Measurements from ENCODE around the gene OR2V1.
"Not testable (repeated sequence)": the region's sequence is repeated elsewhere in the genome, so short reads cannot be mapped to it uniquely, and the experiment has no call there.

The OR2V1 gene

DNA sequence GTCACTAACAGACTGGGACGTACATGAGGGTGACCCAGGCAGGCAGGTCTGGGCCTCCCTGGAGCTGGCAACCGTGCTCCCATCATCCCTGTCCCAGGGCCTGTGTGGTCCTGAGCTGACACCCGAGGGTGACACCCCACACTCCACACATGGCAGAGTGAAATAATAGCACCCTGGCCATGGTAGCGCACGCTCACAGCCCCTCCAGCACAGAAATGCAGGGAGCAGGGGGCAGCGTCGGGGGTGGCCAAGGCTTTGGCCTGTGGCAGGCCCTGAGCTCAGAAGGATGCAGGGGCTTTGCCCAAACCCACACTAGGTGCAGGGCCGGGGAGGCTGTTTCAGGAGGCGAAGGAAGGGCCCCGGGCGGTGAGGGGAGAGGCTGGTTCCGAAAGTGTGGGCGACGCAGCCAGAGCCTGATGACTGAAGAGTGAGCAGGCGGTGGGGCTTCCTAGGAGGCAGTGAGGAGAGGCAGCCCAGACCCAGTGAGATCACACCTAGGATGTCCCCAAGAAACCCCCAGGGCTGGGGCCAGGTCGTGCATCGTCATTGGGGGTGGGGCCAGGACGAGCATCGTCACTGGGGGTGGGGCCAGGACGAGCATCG lies 29.3 kb upstream of the OR2V1 start:
- peak; percentile 81 to 85 for DNase-seq

GRCh38 chr5:181159286-181160151 lies 28.6 kb upstream of the OR2V1 start:
- DNase-seq: peak; percentile 96 to 99

GRCh38 chr5:181158869-181159268 lies 27.9 kb upstream of the OR2V1 start:
- DNase-seq: no peak

DNA sequence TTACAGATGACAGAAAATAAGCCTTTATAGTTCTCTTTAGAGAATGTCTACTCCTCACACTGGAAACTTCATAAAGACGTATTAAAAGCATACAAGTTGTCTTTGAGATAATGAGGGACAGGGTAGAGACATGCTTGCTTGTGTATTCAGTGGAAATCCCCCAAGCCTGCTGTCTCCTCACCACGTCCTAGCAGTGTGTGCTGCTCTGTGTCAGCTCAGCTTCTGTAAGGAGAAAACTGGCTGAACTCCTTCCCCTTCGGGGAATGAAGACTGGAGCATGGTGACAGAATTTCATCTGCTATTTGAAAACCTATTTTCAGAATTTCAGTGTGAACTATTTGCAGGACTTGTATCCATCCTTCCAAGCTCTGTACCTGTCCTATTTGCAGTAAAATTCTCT lies 25.8 kb upstream of the OR2V1 start:
- no peak for DNase-seq

DNA sequence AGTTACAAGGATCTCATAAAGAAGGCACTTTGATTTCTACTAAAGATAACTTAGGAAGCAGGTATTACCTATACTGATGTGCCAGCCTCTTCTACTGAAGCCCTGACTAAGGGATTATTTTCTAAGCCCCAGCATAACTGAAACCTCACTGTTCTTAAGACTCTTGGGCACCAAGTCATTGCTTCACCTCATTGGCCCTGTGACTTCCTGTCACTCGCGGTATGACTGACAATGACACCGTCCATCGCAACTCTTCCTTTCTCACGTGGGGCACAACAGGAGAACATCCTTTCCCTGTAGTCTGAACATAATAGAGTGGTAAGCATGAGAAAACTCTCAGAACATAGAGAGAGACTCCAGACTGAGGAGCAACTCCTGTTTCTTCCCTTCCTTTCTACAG lies 22.8 kb upstream of the OR2V1 start:
- no peak for DNase-seq

GRCh38 chr5:181152406-181152805 lies 21.4 kb upstream of the OR2V1 start:
- no peak for DNase-seq

- DNase-seq: no peak
These were observed 20.2 kb upstream of the OR2V1 start for GRCh38 chr5:181151146-181151545.

DNA sequence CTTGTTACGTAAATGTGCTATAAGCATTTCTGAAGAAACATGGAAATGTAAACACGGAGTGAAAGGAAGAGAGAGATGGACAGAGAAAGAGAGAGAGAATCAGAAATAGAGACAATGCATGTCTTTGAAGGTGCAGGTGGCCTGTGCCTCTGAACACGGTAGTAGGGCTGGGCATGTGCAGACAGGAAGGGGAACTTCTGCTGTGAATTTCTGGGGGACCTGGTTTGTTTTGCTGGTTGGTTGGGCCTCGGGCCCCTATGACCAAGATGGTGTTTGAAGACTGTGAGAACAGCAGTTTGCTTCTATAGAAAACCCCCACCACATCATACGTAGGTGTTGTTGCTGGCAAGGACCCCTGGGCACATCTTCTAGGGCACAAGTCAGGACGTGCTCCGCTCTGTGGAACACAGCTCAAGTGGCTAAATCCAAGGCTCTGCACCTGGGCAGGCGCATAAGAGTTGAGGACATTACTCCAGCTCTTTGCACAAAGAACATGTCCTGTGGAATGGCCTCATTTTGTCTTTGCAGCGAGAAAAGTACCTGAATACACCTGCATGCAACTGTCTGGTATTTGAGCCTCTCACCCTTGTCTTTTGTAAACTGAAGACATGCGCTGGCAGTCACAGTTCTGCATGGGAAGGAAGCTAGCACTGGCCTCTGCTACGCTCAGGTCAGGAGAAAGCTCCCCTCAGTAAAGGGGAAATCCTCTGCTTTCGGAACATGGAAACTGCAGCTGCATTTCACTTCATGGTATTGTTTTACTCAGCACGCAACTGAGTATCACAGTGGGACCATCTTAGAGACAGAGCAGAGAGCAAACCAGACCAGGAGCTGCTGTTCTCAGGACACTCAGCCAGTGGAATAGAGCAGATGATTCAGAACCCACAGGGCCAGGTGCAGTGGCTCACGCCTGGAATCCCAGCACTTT lies 19.1 kb upstream of the OR2V1 start:
- DNase-seq: no peak

- no peak for DNase-seq
These were observed 18.4 kb upstream of the OR2V1 start for GRCh38 chr5:181149355-181149754.

GRCh38 chr5:181146927-181147636 lies 16.1 kb upstream of the OR2V1 start, which contains the start of gene OR2V2:
Gene OR2V2 (plus strand): TSS chr5:181147586. CDS start chr5:181154943, 7,357 bp downstream.
- not testable (repeated sequence) for DNase-seq

DNA sequence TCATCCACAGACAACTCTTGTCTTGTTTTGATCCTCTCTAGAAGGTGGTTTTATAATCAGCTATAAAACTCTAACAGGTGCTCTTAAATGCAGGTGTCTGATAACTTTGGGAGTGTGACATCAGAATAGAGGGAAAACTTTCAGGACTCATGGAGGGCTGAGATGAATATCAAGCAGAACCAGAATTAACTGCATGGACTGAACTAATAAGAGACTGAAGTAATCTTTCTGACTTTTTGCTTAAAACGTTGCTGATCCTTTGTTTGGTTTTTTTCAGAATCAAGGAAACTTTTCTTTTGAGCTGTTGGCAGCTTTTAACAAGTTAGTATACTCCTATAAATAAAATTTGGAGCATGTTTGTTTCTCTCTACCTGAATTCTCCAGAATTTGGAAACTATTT lies 14.2 kb upstream of the OR2V1 start:
- DNase-seq: no peak

GRCh38 chr5:181142054-181142453 lies 11.1 kb upstream of the OR2V1 start:
- no peak for DNase-seq

DNA sequence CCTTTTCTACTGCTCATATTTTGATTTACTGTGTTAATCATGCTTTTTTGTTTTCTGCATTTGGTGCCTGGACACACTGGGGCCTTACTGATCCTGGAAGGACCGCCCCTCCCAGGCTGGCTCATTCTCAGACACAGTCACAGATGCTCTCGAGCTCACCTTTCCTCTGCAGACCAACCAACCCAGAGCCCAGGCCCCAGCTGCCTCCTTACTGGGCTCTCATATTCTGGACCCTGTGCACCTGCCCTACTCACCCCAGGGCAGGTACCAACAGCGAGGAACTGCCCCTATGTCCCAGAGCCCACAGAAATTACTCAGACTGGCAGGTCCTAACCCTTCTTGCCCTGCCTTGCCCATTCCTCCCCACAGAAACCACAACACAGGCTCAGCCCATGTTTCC lies 9.8 kb upstream of the OR2V1 start:
- no peak for DNase-seq

- DNase-seq: no peak
These were observed 7.3 kb upstream of the OR2V1 start for GRCh38 chr5:181138258-181138657.

DNA sequence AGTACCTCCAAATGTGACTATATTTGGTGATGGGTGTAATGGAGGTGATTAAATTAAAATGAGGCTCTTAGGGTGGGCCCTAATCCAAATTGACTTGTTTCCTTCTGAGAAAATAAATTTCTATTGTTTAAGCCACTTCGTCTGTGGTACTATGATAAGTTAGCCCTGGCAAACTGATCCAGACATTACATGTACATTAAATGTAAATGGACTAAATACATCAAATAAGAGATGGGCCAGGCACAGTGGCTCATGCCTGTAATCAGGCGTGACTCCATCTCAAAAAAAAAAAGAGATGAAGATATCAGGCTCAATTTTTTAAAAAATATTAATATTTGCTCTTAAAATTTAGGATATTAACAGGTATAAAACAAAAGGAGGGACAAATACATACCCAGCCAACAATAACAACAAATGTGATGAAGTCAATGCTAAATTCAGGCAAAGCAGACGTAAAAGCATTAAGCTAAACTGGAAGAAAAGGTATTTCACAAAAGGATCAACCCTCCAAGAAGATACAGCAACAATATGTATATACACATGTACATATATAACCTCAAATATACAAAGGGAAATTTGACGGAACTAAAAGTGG lies 5.5 kb upstream of the OR2V1 start:
- DNase-seq: no peak

- DNase-seq: no peak
These were observed 3.3 kb upstream of the OR2V1 start for GRCh38 chr5:181134259-181134658.

- no peak for DNase-seq
These were observed 2.8 kb upstream of the OR2V1 start for GRCh38 chr5:181133610-181134231.

GRCh38 chr5:181133083-181133482 lies 2.1 kb upstream of the OR2V1 start:
- no peak for DNase-seq

- DNase-seq: no peak
These were observed 545 bp upstream of the OR2V1 start for GRCh38 chr5:181131514-181131913.

GRCh38 chr5:181130081-181130480 lies 888 bp downstream of the OR2V1 start:
- not testable (repeated sequence) for DNase-seq

DNA sequence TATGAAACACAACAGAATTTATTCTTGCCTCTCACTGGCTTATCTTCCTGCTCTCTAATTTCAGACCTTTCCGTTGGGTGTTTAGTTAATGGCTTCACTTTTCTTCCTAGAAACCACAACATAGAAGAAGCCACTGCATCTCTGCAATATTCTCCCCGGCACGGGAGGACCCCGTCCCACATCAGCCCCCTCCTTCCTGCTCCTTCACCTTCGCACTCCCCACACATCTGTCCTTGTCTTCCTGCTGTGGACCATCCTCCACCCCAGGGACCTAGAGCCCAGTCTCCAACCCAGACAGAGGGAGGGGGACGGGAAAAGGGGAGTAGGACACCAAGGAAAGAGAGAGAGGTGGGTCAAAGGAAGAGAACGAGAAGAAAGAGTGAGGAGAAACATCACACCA lies 1.4 kb downstream of the OR2V1 start:
- no peak for DNase-seq

All from activated T-cell treated with anti-CD3 and anti-CD28 coated beads, Interleukin-2, amount 50 U/mL, for 48 hours (primary cell).